NT2/D1 (cell line): Measurements from ENCODE around the gene CDC34.

Source experiments
- DNase-seq: peaks from one replicate; pipeline ENCODE4 v3.0.0-alpha.2; 2011; ENCODE audit warnings: low read depth, low spot score
- H3K27me3 ChIP-seq: 2 replicates; pipeline ENCODE4 v1.6.0; 2011; ENCODE audit warnings: mild to moderate bottlenecking; ENCODE audit not compliant: insufficient read length, insufficient read depth
- H3K36me3 ChIP-seq: 2 replicates; pipeline ENCODE4 v1.6.1; 2011; ENCODE audit warnings: mild to moderate bottlenecking, low read length, mixed read lengths; ENCODE audit not compliant: insufficient read depth, insufficient read length
- H3K4me1 ChIP-seq: 2 replicates; pipeline ENCODE4 v1.5.1; 2011; ENCODE audit not compliant: insufficient read depth, insufficient read length
- H3K4me3 ChIP-seq: 2 replicates; pipeline ENCODE4 v1.5.1; 2011; ENCODE audit warnings: low read depth; ENCODE audit not compliant: insufficient read length
- H3K9ac ChIP-seq: 2 replicates; pipeline ENCODE4 v1.6.0; 2011; ENCODE audit warnings: low read depth; ENCODE audit not compliant: insufficient read length
- H3K9me3 ChIP-seq: 2 replicates; pipeline ENCODE4 v1.5.1; 2011; ENCODE audit warnings: mild to moderate bottlenecking, low read length; ENCODE audit not compliant: insufficient read depth
- SUZ12 ChIP-seq: IDR thresholded peaks from 2 replicates; pipeline ENCODE4 v1.6.1; 2011; ENCODE audit not compliant: insufficient read length, insufficient read depth; ENCODE audit errors: extremely low read depth
- YY1 ChIP-seq: IDR thresholded peaks from 2 replicates; pipeline ENCODE4 v1.6.1; 2011; ENCODE audit not compliant: insufficient read length, insufficient read depth
- ZNF274 ChIP-seq: IDR thresholded peaks from 2 replicates; pipeline ENCODE4 v1.6.1; 2011; ENCODE audit warnings: mild to moderate bottlenecking, low read depth, low read length

CDC34 gene

DNA sequence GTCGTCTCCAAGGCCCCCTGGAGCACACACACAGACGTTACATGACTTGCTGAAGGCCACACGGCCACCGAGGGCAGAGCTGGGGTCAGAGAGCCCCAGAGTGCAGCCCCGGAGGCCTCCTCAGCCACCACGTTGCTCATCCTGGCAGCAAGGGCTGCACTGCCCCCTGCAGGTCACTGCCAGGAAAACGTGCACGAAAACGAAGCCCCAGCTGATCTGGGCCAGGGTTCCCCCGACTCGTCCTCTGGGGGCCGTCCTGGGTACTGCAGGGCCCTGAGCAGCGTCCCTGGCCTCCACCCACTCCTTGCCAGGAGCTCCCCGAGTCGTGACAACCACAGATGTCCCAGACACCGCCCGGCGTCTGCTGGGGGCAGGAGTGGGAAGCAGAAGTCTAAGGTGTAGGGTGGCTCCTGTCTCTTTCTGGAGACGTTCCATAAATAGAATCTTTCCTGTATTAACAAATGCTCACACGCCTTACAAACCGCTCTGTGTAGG, 20.9 kb upstream of the CDC34 start:
- peaks cover 7% of the 10 kb centered on the region; the same call in 1 of the 2 replicates for H3K9me3 ChIP-seq
- peaks cover 30% of the 10 kb centered on the region for H3K36me3 ChIP-seq
- DNase-seq, result peak; percentile 87
- peaks cover 27% of the 10 kb centered on the region for H3K4me1 ChIP-seq
- H3K4me3 ChIP-seq, result peak overlapping the region; percentile 18
- H3K27me3 ChIP-seq, result no peaks in the 10 kb centered on the region
- H3K9ac ChIP-seq, result peak overlapping the region; percentile 77
- TF ChIP-seq ZNF274 (no peak), YY1 (no peak), SUZ12 (no peak)

DNA sequence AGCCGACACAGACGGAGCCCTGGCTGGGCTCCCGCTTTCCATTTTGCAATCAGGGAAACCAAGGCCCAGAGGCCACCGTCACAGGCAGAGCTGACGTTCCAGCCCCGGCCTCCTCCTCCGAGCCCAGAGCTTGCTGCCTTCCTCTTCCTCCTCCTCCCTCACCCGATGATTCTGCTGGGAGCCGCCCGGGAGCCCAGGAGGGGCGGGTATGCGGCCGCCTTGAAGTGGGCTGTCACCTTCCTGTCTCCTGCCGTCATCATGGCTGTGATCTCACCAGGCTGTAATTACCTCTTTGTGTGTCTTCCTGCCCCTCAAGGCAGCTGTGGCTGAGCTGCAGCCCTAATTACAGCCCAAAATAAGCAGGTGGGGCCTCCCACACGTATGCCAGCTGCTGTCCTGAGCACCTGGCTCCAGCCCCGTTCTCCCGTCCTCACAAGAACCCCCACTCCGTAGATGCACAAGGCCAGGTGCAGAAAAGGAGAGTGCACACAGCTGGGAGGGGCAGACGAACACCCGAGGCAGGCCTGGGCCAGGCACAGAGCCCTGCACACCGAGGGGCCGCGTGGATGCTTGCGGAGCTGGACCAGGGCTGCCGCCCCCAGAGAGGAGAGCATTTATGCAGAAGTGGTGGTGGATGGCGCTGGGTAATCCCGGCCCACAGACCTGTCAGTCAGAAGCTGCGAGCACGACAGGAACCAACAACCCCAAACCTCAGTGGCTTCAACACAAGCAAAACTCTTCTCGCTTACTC, 20.3 kb upstream of the CDC34 start:
- peaks cover 30% of the 10 kb centered on the region for H3K36me3 ChIP-seq
- H3K27me3 ChIP-seq, result no peaks in the 10 kb centered on the region
- no peak for DNase-seq
- H3K4me1 ChIP-seq, result peaks cover 27% of the 10 kb centered on the region
- TF ChIP-seq SUZ12, result no peak
- H3K9me3 ChIP-seq, result peaks cover 7% of the 10 kb centered on the region; the same call in 1 of the 2 replicates
- peak overlapping the region; percentile 21 for H3K4me3 ChIP-seq
- peak overlapping the region; percentile 77 for H3K9ac ChIP-seq

DNA sequence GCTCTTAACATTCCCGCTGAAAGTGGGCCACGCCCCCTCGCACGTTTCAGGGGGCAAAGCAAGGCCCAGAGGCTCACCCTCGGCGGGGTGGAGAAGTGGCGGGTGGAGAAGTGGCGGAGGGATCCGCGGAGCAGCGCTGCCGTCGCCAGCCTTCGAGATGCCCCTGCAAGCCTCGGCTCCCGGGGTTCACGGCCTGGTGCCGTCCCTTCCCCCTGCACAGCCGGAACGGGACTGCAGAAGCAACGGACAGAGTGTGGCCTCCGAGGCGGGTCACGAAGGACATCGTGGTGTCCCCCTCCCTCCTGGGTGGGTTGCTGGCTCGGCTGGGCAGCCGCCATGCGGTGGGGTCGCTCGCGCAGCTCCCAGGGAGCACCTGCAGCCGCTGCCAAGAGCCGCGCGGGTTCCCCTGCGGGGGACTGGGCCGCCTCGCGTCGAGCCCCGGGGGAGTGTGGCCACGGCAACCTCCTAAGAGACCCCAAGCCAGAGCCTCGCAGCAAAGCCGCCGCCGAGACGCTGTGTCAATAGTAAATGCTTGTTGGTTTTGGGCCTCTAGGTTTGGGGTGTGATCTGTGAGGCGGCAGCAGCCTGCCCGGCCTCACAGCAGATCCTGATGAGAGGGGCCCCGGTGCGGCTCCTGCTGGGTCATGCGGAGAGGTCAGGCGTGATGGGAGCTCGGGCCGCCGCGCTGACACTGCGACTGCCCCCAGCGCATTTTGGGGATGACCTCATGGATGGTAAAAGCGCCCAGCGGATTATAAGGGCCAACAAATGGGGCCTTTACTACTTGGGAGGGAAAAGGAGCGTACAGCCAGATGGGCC, 18.8 kb upstream of the CDC34 start:
- Histone ChIP-seq H3K36me3 (peaks cover 30% of the 10 kb centered on the region), H3K4me1 (peaks cover 27% of the 10 kb centered on the region), H3K27me3 (no peaks in the 10 kb centered on the region), H3K9me3 (peaks cover 7% of the 10 kb centered on the region; the same call in 1 of the 2 replicates), H3K4me3 (no peak overlapping the region), H3K9ac (no peak overlapping the region)
- TF ChIP-seq YY1 (no peak), SUZ12 (no peak), ZNF274 (no peak)
- DNase-seq, result no peak

DNA sequence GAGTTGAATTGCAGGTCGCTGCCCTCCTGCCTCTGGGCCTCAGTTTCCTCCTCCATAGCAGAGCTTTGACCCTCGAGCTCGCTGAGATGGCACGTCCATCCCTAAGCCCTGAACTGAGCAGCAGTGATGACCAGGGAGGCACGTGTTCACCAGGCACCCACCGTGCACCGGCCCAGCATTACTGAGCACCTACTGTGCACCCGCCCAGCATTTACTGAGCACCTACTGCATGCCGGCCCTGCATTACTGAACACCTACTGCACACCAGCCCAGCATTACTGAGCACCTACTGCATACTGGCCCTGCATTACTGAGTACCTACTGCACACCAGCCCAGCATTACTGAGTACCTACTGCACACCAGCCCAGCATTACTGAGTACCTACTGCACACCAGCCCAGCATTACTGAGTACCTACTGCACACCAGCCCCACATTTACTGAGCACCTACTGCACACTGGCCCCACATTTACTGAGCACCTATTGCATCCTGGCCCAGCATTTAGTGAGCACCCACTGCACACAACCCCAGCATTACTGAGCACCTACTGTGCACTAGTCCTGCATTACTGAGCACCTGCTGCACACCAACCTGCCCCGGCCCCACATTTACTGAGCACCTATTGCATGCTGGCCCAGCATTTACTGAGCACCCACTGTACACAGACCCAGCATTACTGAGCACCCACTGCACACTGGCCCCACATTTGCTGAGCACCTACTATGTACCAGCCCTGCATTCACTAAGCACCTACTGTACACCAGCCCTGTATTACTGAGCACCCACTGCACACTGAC, 18.0 kb upstream of the CDC34 start:
- Histone ChIP-seq H3K9me3 (peaks cover 7% of the 10 kb centered on the region; the same call in 1 of the 2 replicates), H3K27me3 (no peaks in the 10 kb centered on the region), H3K9ac (no peak overlapping the region), H3K4me1 (peaks cover 22% of the 10 kb centered on the region), H3K4me3 (no peak overlapping the region), H3K36me3 (peaks cover 30% of the 10 kb centered on the region)
- TF ChIP-seq ZNF274 (no peak), YY1 (no peak), SUZ12 (no peak)
- no peak for DNase-seq

DNA sequence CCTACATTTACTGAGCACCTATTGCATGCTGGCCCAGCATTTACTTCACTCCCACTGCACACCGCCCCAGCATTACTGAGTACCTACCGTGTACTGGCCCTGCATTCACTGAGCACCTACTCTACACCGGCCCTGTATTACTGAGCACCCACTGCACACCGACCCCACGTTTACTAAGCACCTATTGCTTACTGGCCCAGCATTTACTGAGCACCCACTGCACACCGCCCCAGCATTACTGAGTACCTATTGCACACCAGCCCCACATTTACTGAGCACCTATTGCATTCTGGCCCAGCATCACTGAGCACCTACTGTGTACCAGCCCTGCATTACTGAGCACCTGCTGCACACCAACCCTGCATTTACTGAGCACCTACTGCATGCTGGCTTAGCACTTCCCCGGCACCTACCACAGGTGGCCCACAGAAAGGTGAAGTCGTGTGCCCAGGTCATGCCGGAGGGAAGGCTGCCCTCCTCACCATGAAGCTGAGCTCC, 17.3 kb upstream of the CDC34 start:
- no peaks in the 10 kb centered on the region for H3K27me3 ChIP-seq
- peaks cover 7% of the 10 kb centered on the region; the same call in 1 of the 2 replicates for H3K9me3 ChIP-seq
- no peak overlapping the region for H3K4me3 ChIP-seq
- peaks cover 24% of the 10 kb centered on the region for H3K36me3 ChIP-seq
- peaks cover 21% of the 10 kb centered on the region for H3K4me1 ChIP-seq
- TF ChIP-seq SUZ12 (no peak), ZNF274 (no peak), YY1 (no peak)
- no peak for DNase-seq
- H3K9ac ChIP-seq, result no peak overlapping the region

DNA sequence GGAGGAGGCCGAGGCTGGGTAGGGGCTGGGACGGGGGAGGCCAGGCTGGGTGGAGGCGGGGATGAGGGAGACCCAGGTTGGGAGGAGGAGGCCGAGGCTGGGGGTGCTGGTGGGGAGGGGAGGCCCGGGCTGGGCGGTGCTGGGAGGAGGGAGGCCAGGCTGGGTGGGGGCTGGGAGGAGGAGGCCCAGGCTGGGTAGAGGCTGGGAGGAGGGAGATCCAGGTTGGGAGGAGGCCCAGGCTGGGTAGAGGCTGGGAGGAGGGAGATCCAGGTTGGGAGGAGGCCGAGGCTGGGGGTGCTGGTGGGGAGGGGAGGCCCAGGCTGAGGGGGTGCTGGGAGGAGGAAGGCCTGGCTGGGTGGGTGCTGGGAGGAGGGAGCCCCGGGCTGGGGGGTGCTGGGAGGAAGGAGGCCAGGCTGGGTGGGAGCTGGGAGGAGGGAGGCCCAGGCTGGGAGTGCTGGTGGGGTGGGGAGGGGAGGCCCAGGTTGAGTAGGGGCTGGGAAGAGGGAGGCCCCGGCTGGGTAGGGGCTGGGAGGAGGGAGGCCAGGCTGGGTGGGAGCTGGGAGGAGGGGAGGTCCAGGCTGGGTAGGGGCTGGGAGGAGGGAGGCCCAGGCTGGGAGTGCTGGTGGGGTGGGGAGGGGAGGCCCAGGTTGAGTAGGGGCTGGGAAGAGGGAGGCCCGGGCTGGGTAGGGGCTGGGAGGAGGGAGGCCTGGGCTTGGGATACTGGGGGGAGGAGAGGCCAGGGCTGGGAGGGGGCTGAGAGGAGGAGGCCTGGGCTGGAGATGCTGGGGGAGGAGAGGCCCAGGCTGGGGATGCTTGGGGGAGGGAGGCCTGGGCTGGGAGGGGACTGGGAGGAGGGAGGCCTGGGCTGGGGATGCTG, 13.6 kb upstream of the CDC34 start:
- H3K4me1 ChIP-seq, result peaks cover 3% of the 10 kb centered on the region

More for the DNA sequence above, 13.6 kb upstream of the CDC34 start:
- DNase-seq, result no peak
- Histone ChIP-seq H3K36me3 (peaks cover 25% of the 10 kb centered on the region), H3K27me3 (no peaks in the 10 kb centered on the region), H3K9ac (no peak overlapping the region), H3K9me3 (peaks cover 37% of the 10 kb centered on the region), H3K4me3 (no peak overlapping the region)
- no peak for TF ChIP-seq SUZ12
- no peak for TF ChIP-seq ZNF274
- no peak for TF ChIP-seq YY1
